Lower leg skin (tissue), 4 donors: Measurements from ENCODE around the gene SDHAF3. TPM values are rescaled to one million over a fixed set of nuclear protein-coding genes. Genes with fewer than 3 reads are reported as not detected.

Experiments used
- DNase-seq, 2 donors: peaks; one replicate each; pipeline ENCODE4 v3.0.0-alpha.2; 2019; ENCODE audit warnings: low spot score in 2 of 2
- H3K4me3 ChIP-seq: fragments of 200-600 bp; sonication (generic); 2 replicates; pipeline ENCODE4 v1.5.1; 2017; ENCODE audit warnings: mild to moderate bottlenecking, low read depth; ENCODE audit not compliant: poor library complexity, severe bottlenecking
- CTCF ChIP-seq, 3 donors: fragments of 450-650 bp; IDR thresholded peaks; one replicate each; pipeline ENCODE4 v1.5.1; 2016; ENCODE audit warnings: antibody characterized with exemption in 3 of 3, mild to moderate bottlenecking in 3 of 3, moderate library complexity in 2 of 3
- POLR2A ChIP-seq, 2 donors: fragments of 450-650 bp; IDR thresholded peaks; one replicate each; pipeline ENCODE4 v1.6.1; 2016 to 2017; ENCODE audit warnings: antibody characterized with exemption in 2 of 2, mild to moderate bottlenecking in 1 of 2, moderate library complexity in 1 of 2
- WGBS, 2 donors: methylation state at CpG; one replicate each; pipeline ENCODE4 v1.1.5; 2018; 5-methylcytosine and 5-hydroxymethylcytosine counted together
- intact Hi-C: fragments of 100-400 bp; cut with DNase I; formaldehyde crosslinking; loops from one replicate; pipeline ENCODE4 v1.15.0; 2023; ENCODE audit warnings: low total_unique reads
- total RNA-seq, 4 donors: library from RNA; depleted of rRNA; stranded (reverse); fragments of >200 nt; gene quantifications; one replicate each; pipeline ENCODE4 v1.1.0, GENCODE V29; 2016

The SDHAF3 gene
- total RNA-seq, 4 donors from 2014 or later = 4.0 to 8.9 (median 4.4) TPM

DNA sequence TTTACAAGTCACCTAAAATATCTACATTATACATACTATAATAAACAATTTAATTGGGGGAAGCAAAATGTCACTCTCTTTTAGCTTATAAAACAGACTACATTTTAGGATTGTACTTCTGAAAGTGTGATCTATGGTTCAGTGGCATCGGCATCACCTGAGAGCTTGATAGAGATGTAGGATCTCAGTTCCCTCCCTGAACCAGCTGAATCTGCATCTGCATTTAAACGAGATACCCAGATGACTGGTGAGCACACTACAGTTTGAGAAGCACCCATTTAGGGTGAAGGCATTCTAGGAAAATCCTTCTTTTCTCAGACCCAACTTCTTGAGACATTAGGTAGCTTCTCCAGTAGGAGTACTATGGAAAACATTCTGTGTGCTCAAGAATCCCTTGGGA lies 21.5 kb upstream of the SDHAF3 start:
- WGBS, 2 donors = 91 to 93% methylated on average over 2 of the region's 2 CpGs
- no peak for TF ChIP-seq POLR2A (IDR thresholded peaks at IDR 0.05)
- TF ChIP-seq CTCF (IDR thresholded peaks at IDR 0.05) = no peak
- no peak overlapping the region for H3K4me3 ChIP-seq
- no peak for DNase-seq
- intact Hi-C loops = no loop called here

DNA sequence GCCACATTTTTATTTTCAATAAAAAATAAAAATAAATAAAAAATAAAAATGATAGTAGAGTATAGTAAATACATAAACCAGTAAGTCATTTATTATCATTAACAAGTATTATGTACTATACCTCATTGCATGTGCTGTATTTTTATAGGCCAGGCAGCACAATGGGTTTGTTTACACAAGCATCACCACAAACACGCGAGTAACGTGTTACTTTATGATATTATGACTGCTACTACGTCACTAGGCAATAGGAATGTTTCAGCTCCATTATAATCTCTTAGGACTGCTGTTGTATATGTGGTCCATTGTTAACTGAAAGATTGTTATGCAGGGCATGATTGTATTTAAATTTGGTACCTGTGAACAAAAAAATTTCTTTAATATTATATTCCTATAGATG lies 20.8 kb upstream of the SDHAF3 start:
- no peak for TF ChIP-seq CTCF (IDR thresholded peaks at IDR 0.05)
- DNase-seq = no peak
- intact Hi-C loops = no loop called here
- 84 to 85% methylated on average over 4 of the region's 4 CpGs for WGBS, 2 donors
- H3K4me3 ChIP-seq = no peak overlapping the region

- H3K4me3 ChIP-seq = no peak overlapping the region
- 26 to 32% methylated on average over 8 of the region's 8 CpGs for WGBS, 2 donors
- DNase-seq = peak; percentile 58 to 93
- no peak for TF ChIP-seq POLR2A (IDR thresholded peaks at IDR 0.05)
- TF ChIP-seq CTCF (IDR thresholded peaks at IDR 0.05) = peak in 1 of 3 donors; percentile 61
- intact Hi-C loops = no loop called here
Observed at GRCh38 chr7:97104719-97105238, 12.7 kb upstream of the SDHAF3 start.

DNA sequence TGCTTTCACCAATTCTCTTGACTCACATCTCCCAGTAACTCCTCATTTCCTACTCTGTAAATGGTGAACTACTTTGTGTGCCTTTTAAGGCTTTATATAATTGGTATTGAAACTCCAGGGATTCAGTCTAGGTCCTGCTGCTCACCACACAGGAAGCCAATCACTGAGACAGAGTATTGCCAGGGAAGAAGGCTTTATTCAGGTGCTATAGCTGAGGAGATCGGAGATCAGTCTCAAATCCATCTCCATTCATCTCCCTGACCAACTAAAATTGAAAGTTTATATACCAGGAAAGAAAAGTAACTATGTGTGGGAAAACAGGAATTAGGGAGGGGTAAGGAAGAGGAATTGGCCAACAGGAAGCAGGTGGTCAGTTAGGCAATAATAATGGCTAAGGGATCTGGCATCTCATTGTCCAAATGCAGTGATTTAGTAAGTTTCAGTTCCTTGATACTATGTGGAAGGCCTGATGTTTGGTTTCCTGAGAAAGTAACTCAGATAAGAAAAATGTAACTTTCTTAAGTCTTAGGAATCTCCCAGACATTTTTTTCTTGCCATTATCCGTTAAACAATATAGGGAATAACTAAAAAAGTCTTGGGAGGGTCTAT lies 10.2 kb upstream of the SDHAF3 start:
- WGBS, 2 donors = 85 to 94% methylated on average over 2 of the region's 2 CpGs
- no peak overlapping the region for H3K4me3 ChIP-seq
- no peak for TF ChIP-seq CTCF (IDR thresholded peaks at IDR 0.05)
- TF ChIP-seq POLR2A (IDR thresholded peaks at IDR 0.05) = no peak
- DNase-seq = no peak
- intact Hi-C loops = no loop called here

DNA sequence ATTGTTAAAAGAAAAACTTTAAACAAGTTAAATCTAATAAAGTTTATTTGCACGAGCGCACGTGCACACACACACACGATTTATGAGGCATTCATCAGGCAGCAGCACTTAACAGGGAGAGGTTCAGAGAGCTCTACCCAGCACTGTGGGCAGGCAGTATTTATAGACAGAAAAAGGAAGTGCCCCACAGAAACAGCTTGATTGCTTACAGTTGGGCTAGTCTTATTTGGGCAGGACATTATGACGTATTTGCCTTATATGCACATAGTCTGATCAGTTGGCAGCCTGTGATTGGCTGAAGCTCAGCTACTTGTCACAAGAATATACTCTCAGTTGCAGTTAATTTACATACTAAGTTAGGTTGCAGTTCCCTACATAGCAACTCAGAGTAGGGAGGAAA lies 1.2 kb upstream of the SDHAF3 start:
- WGBS, 2 donors = 85 to 88% methylated on average over 5 of the region's 5 CpGs
- intact Hi-C loops = no loop called here

More for the DNA sequence above, 1.2 kb upstream of the SDHAF3 start:
- H3K4me3 ChIP-seq = no peak overlapping the region
- no peak for TF ChIP-seq CTCF (IDR thresholded peaks at IDR 0.05)
- TF ChIP-seq POLR2A (IDR thresholded peaks at IDR 0.05) = no peak
- no peak for DNase-seq
